WTC11 (cell line): Measurements from ENCODE around the gene KCTD2. TPM values are rescaled to one million over a fixed set of nuclear protein-coding genes. Genes with fewer than 3 reads are reported as not detected.
A peak's percentile ranks its signal among the peaks of the same experiment; 100 is the strongest.

ENCODE experiments used
- ATAC-seq: fragments of 200-7000 bp; cut with Tn5 transposase; 2 replicates; pipeline ENCODE4 v1.10.0; 2021; ENCODE audit warnings: mild to moderate bottlenecking, moderate library complexity
- CTCF ChIA-PET: fragments of 300-600 bp; sonication (Branson Sonifier 250); formaldehyde crosslinking; loops from one replicate; lab custom pipeline; 2021; ENCODE audit warnings: antibody characterized with exemption; lab: Charles Lee
- POLR2A ChIA-PET: fragments of 350-600 bp; sonication (Branson Sonifier 250); formaldehyde crosslinking; loops from one replicate; lab custom pipeline; 2021; ENCODE audit warnings: antibody characterized with exemption; lab: Charles Lee
- DNase-seq: peaks from one replicate; pipeline ENCODE4 v3.0.0; 2021; ENCODE audit warnings: low spot score
- H3K27ac Mint-ChIP-seq: 2 replicates; pipeline ENCODE4 v1.8.0; 2021; ENCODE audit warnings: mixed read lengths
- H3K27me3 Mint-ChIP-seq: 2 replicates; pipeline ENCODE4 v1.8.0; 2021; ENCODE audit warnings: low read depth, mild to moderate bottlenecking, moderate library complexity, mixed read lengths
- H3K36me3 Mint-ChIP-seq: 2 replicates; pipeline ENCODE4 v1.8.0; 2021; ENCODE audit warnings: mixed read lengths
- H3K4me1 Mint-ChIP-seq: 2 replicates; pipeline ENCODE4 v1.8.0; 2022; ENCODE audit warnings: mixed read lengths
- H3K4me3 Mint-ChIP-seq: 2 replicates; pipeline ENCODE4 v1.8.0; 2021; ENCODE audit warnings: mild to moderate bottlenecking, moderate library complexity, mixed read lengths
- H3K9me3 Mint-ChIP-seq: 2 replicates; pipeline ENCODE4 v1.8.0; 2021; ENCODE audit warnings: mixed read lengths
- ARID4B ChIP-seq: sonication (generic); formaldehyde crosslinking; IDR thresholded peaks from 2 replicates; pipeline ENCODE4 v1.8.0; 2023; ENCODE audit warnings: missing genetic modification reagents, mild to moderate bottlenecking, borderline replicate concordance
- ATF3 ChIP-seq: sonication (generic); formaldehyde crosslinking; conservative IDR thresholded peaks from 2 replicates; pipeline ENCODE4 v1.8.1; 2022; ENCODE audit warnings: mild to moderate bottlenecking, missing genetic modification reagents
- ATF6 ChIP-seq: sonication (generic); formaldehyde crosslinking; IDR thresholded peaks from 2 replicates; pipeline ENCODE4 v1.8.1; 2023; ENCODE audit warnings: mild to moderate bottlenecking, missing genetic modification reagents
- EMX1 ChIP-seq: fragments of 250-450 bp; sonication (Bioruptor Pico); IDR thresholded peaks from 2 replicates; pipeline ENCODE4 v1.8.0; 2021; ENCODE audit warnings: mild to moderate bottlenecking
- ESRRA ChIP-seq: sonication (generic); formaldehyde crosslinking; IDR thresholded peaks from 2 replicates; pipeline ENCODE4 v1.8.1; 2022; ENCODE audit warnings: mild to moderate bottlenecking, missing genetic modification reagents, borderline replicate concordance
- GRHL2 ChIP-seq: fragments of 250-450 bp; sonication (Bioruptor Pico); IDR thresholded peaks from 2 replicates; pipeline ENCODE4 v1.8.0; 2022; ENCODE audit warnings: mild to moderate bottlenecking, moderate library complexity; ENCODE audit not compliant: insufficient replicate concordance, severe bottlenecking
- MLX ChIP-seq: sonication (generic); formaldehyde crosslinking; IDR thresholded peaks from 2 replicates; pipeline ENCODE4 v1.8.1; 2023; ENCODE audit warnings: mild to moderate bottlenecking, missing genetic modification reagents, moderate library complexity
- MXD4 ChIP-seq: fragments of 250-450 bp; sonication (Bioruptor Pico); IDR thresholded peaks from 2 replicates; pipeline ENCODE4 v1.8.0; 2021; ENCODE audit warnings: mild to moderate bottlenecking, moderate library complexity, borderline replicate concordance
- MYBL2 ChIP-seq: sonication (generic); formaldehyde crosslinking; IDR thresholded peaks from 2 replicates; pipeline ENCODE4 v1.8.1; 2023; ENCODE audit warnings: mild to moderate bottlenecking, moderate library complexity, missing genetic modification reagents
- NFATC4 ChIP-seq: fragments of 250-450 bp; sonication (Bioruptor Pico); IDR thresholded peaks from 2 replicates; pipeline ENCODE4 v1.9.0; 2021; ENCODE audit warnings: mild to moderate bottlenecking
- NFE2L1 ChIP-seq: sonication (generic); formaldehyde crosslinking; IDR thresholded peaks from 2 replicates; pipeline ENCODE4 v1.8.1; 2023; ENCODE audit warnings: missing genetic modification reagents
- NR1H2 ChIP-seq: sonication (generic); formaldehyde crosslinking; IDR thresholded peaks from 2 replicates; pipeline ENCODE4 v1.9.0; 2021; ENCODE audit warnings: mild to moderate bottlenecking, moderate library complexity, missing genetic modification reagents
- NR2C2 ChIP-seq: sonication (generic); formaldehyde crosslinking; IDR thresholded peaks from 2 replicates; pipeline ENCODE4 v1.8.0; 2022; ENCODE audit warnings: mild to moderate bottlenecking, missing genetic modification reagents
- PRDM15 ChIP-seq: sonication (generic); formaldehyde crosslinking; IDR thresholded peaks from 2 replicates; pipeline ENCODE4 v1.8.0; 2022; ENCODE audit warnings: missing genetic modification reagents
- SP1 ChIP-seq: sonication (generic); formaldehyde crosslinking; conservative IDR thresholded peaks from 2 replicates; pipeline ENCODE4 v1.8.1; 2022; ENCODE audit warnings: missing genetic modification reagents
- TCF7 ChIP-seq: sonication (generic); formaldehyde crosslinking; IDR thresholded peaks from 2 replicates; pipeline ENCODE4 v1.8.0; 2022; ENCODE audit warnings: mild to moderate bottlenecking, low read depth, missing genetic modification reagents, moderate library complexity
- ZNF121 ChIP-seq: sonication (generic); formaldehyde crosslinking; IDR thresholded peaks from 2 replicates; pipeline ENCODE4 v1.8.0; 2023; ENCODE audit warnings: missing genetic modification reagents
- ZNF232 ChIP-seq: sonication (generic); formaldehyde crosslinking; IDR thresholded peaks from 2 replicates; pipeline ENCODE4 v1.8.0; 2022; ENCODE audit warnings: mild to moderate bottlenecking, missing genetic modification reagents
- ZNF263 ChIP-seq: sonication (generic); formaldehyde crosslinking; IDR thresholded peaks from 2 replicates; pipeline ENCODE4 v1.8.1; 2022; ENCODE audit warnings: low read depth, mild to moderate bottlenecking, moderate library complexity, missing genetic modification reagents
- total RNA-seq: library from RNA; stranded (reverse); gene quantifications from 3 replicates; pipeline ENCODE4 v1.2.3, GENCODE V29; 2021
- TF ChIP-seq, protein P1 (sequence below): fragments of 250-450 bp; sonication (Bioruptor Pico); conservative IDR thresholded peaks from 2 replicates; pipeline ENCODE4 v1.9.0; 2021; ENCODE audit warnings: mild to moderate bottlenecking

The KCTD2 gene
- total RNA-seq, 1 experiment from 2014 or later: 31.3 TPM

- no peak for DNase-seq
- ChIA-PET CTCF (interaction anchor here (0.6 to 3.9 kb wide), 5 partner anchors 25 to 146 kb away, joined by 3 to 14 read pairs (median 5); no protein-coding TSS in a partner anchor), POLR2A (interaction anchor here (1.9 kb wide), 1 partner anchor 24 kb away, joined by 7 read pairs; the partner anchor contains the start of gene NT5C)
Observed at GRCh38 chr17:75108193-75108592, 61.2 kb downstream of the KCTD2 start.

More at GRCh38 chr17:75108193-75108592, 61.2 kb downstream of the KCTD2 start:
- Mint-ChIP-seq H3K4me1 (peaks cover 18% of the 10 kb centered on the region), H3K27ac (no peak overlapping the region), H3K27me3 (no peaks in the 10 kb centered on the region), H3K9me3 (no peaks in the 10 kb centered on the region), H3K4me3 (peak overlapping the region; percentile 90), H3K36me3 (peaks cover 14% of the 10 kb centered on the region)
- no peak for ATAC-seq
- TF ChIP-seq NFATC4 (no peak), ARID4B (CRISPR knock-in tag) (no peak), NR1H2 (CRISPR knock-in tag) (no peak), MLX (CRISPR knock-in tag) (no peak), ATF6 (no peak), EMX1 (CRISPR knock-in tag) (no peak), GRHL2 (no peak), NFE2L1 (CRISPR knock-in tag) (no peak), MYBL2 (CRISPR knock-in tag) (no peak), ZNF121 (CRISPR knock-in tag) (no peak), PRDM15 (CRISPR knock-in tag) (no peak), ESRRA (no peak), SP1 (no peak), ATF3 (CRISPR knock-in tag) (no peak), ZNF232 (CRISPR knock-in tag) (no peak), TCF7 (CRISPR knock-in tag) (no peak), MXD4 (CRISPR knock-in tag) (no peak), NR2C2 (CRISPR knock-in tag) (no peak), ZNF263 (CRISPR knock-in tag) (no peak)
- TF ChIP-seq, protein P1, sequence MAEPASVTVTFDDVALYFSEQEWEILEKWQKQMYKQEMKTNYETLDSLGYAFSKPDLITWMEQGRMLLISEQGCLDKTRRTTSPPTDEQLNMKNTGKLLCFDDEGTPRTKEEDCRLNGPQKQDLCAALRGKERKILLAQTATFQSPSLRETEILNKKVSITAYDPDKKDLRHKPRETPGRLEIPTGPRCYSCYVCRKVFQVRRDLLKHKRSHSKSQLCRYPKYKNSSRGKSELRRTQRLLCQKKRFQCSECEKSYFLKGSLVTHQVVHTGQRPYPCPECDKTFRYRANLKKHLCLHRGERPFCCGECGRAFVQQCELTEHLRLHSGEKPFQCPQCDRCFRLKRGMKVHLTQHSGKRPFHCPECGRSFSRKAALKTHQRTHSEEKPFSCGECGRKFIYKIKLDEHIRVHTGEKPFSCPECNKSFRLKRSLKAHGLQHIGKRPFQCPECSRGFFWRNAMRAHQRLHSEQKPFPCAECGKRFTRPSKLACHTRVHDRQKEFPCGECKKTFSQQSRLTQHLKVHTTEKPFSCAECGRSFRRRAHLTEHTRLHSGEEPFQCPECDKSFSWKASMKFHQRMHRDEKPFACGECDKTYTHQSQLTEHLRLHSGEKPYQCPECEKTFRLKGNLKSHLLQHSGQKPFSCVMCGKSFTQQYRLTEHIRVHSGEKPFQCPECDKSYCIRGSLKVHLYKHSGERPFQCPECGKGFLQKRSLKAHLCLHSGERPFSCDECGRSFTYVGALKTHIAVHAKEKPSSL (CRISPR knock-in tag): no peak
